GM23248 (cell line): ENCODE measurements around the gene ABHD1.

ENCODE experiments used
- EZH2 ChIP-seq: fragments of 200-600 bp; sonication (generic); IDR thresholded peaks from 2 replicates; pipeline ENCODE4 v1.6.1; 2018; ENCODE audit warnings: antibody characterized with exemption, mild to moderate bottlenecking; ENCODE audit not compliant: insufficient read depth, poor library complexity, severe bottlenecking
- EZH2phosphoT487 ChIP-seq: fragments of 200-600 bp; sonication (generic); IDR thresholded peaks from 2 replicates; pipeline ENCODE4 v1.6.1; 2018; ENCODE audit warnings: antibody characterized with exemption, moderate library complexity, mild to moderate bottlenecking, low read depth; ENCODE audit not compliant: insufficient read depth

GRCh38 chr2:27077231-27077630 lies 46.4 kb upstream of the ABHD1 start:
- TF ChIP-seq EZH2 (no peak), EZH2phosphoT487 (no peak)
